ENCODE measurements around the gene SLC16A8. TPM values are rescaled to one million over a fixed set of nuclear protein-coding genes. Genes with fewer than 3 reads are reported as not detected.

The SLC16A8 gene
- total RNA-seq, 1 donor from 2014 or later, result not detected

DNA sequence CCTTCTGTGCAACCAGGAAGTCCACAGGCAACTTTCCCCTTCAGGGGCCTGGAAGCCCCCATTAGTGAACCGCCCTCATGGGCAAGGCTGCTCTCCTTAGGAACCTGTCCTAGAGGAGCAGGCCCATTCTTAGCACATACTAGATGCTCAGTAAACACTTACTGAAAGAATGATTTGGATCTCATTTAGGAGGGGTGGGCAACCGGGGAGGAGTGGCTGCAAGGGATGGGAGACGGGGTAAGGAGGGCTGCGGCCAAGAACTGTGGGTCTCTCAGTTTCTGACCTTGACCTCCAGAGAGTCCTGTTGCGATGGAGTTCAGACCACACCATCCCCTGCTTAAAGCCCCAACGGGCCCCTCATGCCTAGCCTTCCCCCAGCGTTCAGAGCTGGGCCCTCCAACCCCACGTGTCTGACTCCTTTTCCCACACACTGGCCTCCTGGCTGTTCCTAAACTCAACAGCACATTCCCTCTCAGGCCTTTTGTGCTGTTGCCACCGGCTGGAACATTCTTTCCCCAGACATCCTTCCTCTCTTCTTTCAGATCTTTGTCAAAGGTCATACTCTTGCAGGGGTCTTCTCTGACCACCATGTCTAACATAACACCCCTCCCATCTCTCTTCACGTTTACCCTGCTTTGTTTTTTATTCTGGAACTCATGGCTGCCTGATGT is 47.5 kb downstream of the SLC16A8 start:
- no peaks in the 10 kb centered on the region for H3K36me3 Mint-ChIP-seq
- H3K4me1 Mint-ChIP-seq (ENCODE audit: unreplicated experiment), result peaks cover 33% of the 10 kb centered on the region
- H3K27me3 Mint-ChIP-seq, result peaks cover 3% of the 10 kb centered on the region
- TF ChIP-seq, protein P1, sequence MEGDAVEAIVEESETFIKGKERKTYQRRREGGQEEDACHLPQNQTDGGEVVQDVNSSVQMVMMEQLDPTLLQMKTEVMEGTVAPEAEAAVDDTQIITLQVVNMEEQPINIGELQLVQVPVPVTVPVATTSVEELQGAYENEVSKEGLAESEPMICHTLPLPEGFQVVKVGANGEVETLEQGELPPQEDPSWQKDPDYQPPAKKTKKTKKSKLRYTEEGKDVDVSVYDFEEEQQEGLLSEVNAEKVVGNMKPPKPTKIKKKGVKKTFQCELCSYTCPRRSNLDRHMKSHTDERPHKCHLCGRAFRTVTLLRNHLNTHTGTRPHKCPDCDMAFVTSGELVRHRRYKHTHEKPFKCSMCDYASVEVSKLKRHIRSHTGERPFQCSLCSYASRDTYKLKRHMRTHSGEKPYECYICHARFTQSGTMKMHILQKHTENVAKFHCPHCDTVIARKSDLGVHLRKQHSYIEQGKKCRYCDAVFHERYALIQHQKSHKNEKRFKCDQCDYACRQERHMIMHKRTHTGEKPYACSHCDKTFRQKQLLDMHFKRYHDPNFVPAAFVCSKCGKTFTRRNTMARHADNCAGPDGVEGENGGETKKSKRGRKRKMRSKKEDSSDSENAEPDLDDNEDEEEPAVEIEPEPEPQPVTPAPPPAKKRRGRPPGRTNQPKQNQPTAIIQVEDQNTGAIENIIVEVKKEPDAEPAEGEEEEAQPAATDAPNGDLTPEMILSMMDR (conservative IDR thresholded peaks at IDR 0.05), result no peak
- no peaks in the 10 kb centered on the region for H3K9me3 Mint-ChIP-seq
- no peak for DNase-seq (ENCODE audit: extremely low spot score, unreplicated experiment)
- H3K4me3 Mint-ChIP-seq, result no peak overlapping the region
- H3K27ac Mint-ChIP-seq, result no peak overlapping the region

DNA sequence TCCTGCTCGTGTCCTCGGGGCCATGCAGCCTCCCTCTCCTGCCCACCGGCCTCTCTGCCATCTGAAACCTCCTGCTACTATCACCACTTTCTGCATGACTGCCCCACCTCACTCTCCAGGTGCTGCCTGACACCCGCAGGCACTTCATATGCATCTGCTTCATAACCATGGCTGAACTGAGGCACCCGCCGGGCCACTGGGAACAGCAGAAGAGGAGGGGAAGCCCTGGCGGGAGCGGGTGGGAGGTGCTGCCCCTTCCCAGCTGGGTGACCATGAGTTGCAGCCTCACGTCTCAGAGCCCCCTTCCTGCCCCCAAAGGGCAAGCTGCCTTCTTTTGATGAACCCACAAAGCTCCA is 48.5 kb downstream of the SLC16A8 start:
- no peaks in the 10 kb centered on the region for H3K27me3 Mint-ChIP-seq
- TF ChIP-seq, protein P1 (conservative IDR thresholded peaks at IDR 0.05), result no peak
- no peaks in the 10 kb centered on the region for H3K36me3 Mint-ChIP-seq

DNA sequence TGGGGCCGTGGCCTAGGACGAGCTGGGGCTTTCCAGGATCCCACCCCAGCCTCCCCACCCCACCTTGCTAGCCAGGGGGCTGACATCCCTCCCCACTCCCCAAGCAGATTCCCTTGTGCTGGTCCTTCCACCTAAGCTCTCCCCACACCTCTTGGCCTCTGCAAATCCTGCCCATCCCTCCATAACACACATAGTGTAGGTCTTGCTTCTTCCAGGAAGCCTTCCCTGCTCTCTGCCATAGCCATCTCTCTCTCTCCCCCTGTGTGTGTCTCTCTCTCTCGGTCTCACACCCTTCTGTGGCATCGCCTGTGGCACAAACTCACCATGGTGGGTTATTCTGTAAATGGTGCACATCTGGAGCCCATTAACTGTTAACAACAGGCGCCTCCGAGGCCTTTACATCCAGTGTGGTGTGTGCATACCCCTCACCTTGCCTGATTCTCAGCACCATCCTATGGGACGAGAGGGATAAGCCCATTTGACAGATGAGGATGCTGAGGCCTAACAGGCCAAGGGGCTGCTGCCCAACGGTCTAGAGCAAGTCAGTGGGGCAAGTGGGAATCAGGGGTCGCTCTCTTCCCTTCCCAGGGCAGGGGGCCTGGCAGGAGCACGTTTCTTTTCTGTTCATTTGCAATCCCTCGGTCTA is 49.0 kb downstream of the SLC16A8 start:
- Mint-ChIP-seq H3K36me3 (no peaks in the 10 kb centered on the region), H3K27me3 (no peaks in the 10 kb centered on the region), H3K27ac (no peak overlapping the region), H3K9me3 (no peaks in the 10 kb centered on the region), H3K4me1 (ENCODE audit: unreplicated experiment) (peaks cover 40% of the 10 kb centered on the region), H3K4me3 (no peak overlapping the region)
- no peak for DNase-seq (ENCODE audit: extremely low spot score, unreplicated experiment)
- TF ChIP-seq, protein P1 (conservative IDR thresholded peaks at IDR 0.05), result no peak

More for the DNA sequence above, 48.5 kb downstream of the SLC16A8 start:
- Mint-ChIP-seq H3K4me1 (ENCODE audit: unreplicated experiment) (peaks cover 40% of the 10 kb centered on the region), H3K27ac (no peak overlapping the region), H3K9me3 (no peaks in the 10 kb centered on the region), H3K4me3 (no peak overlapping the region)
- DNase-seq (ENCODE audit: extremely low spot score, unreplicated experiment), result no peak

DNA sequence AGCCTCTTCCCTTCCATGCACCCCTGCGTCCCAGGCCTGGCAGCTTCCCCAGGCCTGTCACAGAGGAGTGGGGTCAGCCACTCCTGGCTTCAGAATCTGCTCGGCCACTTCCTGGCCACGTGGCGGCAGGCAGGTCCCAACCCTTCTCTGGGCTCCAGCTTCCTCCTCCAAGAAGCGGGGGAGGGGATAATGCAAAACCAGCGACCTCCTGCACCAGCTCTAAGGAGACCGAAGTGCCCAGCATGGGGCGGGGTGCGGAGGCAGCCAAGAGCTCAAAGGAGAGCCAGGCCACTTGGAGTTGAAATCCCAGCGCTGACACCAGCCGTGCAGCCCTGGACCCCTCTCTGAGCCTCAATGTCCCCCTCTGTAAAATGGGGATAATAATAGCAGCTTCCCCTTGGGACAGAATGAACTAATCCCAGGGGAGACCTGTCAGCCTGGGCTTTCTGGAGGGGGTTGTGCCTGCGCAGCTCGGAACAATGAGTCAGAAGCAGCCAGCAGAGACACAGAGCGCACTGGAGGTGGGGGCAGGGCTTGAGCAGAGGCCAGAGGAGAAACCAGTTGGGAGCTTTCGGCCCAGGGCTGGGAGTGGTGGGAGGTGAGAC is 49.6 kb downstream of the SLC16A8 start:
- no peak overlapping the region for H3K4me3 Mint-ChIP-seq
- DNase-seq (ENCODE audit: extremely low spot score, unreplicated experiment), result no peak
- H3K27ac Mint-ChIP-seq, result peak overlapping the region; percentile 72
- no peaks in the 10 kb centered on the region for H3K36me3 Mint-ChIP-seq
- TF ChIP-seq, protein P1 (conservative IDR thresholded peaks at IDR 0.05), result no peak
- H3K27me3 Mint-ChIP-seq, result peaks cover under 1% of the 10 kb centered on the region
- peaks cover 46% of the 10 kb centered on the region for H3K4me1 Mint-ChIP-seq (ENCODE audit: unreplicated experiment)
- no peaks in the 10 kb centered on the region for H3K9me3 Mint-ChIP-seq

DNA sequence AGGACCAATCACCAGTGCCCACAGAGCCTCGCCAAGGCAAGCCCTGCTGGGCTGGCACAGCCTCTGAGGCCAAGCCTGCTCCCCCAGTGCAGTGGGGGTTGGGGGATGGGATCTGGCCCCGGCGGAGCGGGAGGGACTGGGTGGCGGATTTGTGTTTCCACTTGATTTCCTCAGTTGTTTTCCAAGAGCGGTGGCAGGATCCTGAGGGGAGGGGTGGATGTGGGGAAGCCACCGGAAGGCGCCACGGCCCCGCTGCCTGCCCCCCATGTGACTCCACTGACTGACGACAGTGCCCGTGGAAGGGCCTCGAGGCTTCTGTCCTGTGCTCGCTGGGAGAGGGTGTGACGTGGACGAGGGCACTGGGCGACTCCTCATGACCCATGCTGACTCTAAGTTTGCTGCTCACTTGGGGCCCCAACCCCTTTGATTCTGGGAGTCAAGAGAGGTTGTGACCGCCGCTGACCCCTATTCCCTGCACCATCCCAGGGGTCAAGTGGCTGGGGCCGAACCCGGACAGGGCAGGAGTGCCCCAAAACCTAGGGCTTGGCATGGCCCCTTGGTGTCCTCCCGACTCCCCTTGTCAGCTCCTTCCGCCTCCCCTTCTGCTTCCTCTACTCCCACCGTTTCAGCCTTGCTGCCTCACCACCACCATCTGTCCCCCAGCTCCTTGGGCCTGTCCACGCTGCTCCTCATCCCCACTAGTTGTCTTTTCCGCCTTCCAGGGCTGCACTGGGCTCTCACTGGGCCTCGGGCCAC is 50.3 kb downstream of the SLC16A8 start:
- no peak for DNase-seq (ENCODE audit: extremely low spot score, unreplicated experiment)
- Mint-ChIP-seq H3K27ac (peak overlapping the region; percentile 72), H3K36me3 (no peaks in the 10 kb centered on the region), H3K4me3 (no peak overlapping the region), H3K27me3 (peaks cover 7% of the 10 kb centered on the region), H3K4me1 (ENCODE audit: unreplicated experiment) (peaks cover 52% of the 10 kb centered on the region), H3K9me3 (no peaks in the 10 kb centered on the region)
- TF ChIP-seq, protein P1 (conservative IDR thresholded peaks at IDR 0.05), result no peak
